DND-41 (cell line): Measurements from ENCODE around the gene PDLIM7.

Experiments used
- ATAC-seq: fragments of 200-7000 bp; cut with Tn5 transposase; 3 replicates; pipeline ENCODE4 v1.9.1; 2021; ENCODE audit warnings: low read depth; ENCODE audit not compliant: insufficient read depth
- DNase-seq: peaks from one replicate; pipeline ENCODE4 v3.0.0-alpha.2; 2020
- H2AFZ ChIP-seq: 2 replicates; pipeline ENCODE4 v1.6.0; 2012; ENCODE audit warnings: low read depth, low read length
- H3K27ac ChIP-seq: 2 replicates; pipeline ENCODE4 v1.5.1; 2012; ENCODE audit warnings: low read length, inconsistent platforms
- H3K27me3 ChIP-seq: fragments of 200-600 bp; sonication (generic); 2 replicates; pipeline ENCODE4 v1.6.0; 2012; ENCODE audit warnings: low read length, mild to moderate bottlenecking, inconsistent platforms; ENCODE audit not compliant: insufficient read depth, poor library complexity
- H3K36me3 ChIP-seq: 2 replicates; pipeline ENCODE4 v1.5.1; 2012; ENCODE audit warnings: low read length, inconsistent platforms; ENCODE audit not compliant: insufficient read depth
- H3K4me1 ChIP-seq: 2 replicates; pipeline ENCODE4 v1.5.1; 2012; ENCODE audit warnings: mild to moderate bottlenecking, low read length; ENCODE audit not compliant: insufficient read depth
- H3K4me2 ChIP-seq: 2 replicates; pipeline ENCODE4 v1.6.0; 2012; ENCODE audit warnings: mild to moderate bottlenecking, moderate library complexity, low read length, inconsistent platforms; ENCODE audit not compliant: insufficient read depth
- H3K4me3 ChIP-seq, 2 experiments: fragments of 200-600 bp in 1 of 2; shearing (Covaris generic) in 1 of 2; 2 replicates each; pipeline ENCODE4 v1.5.1; 2012 to 2016; ENCODE audit warnings: inconsistent platforms in 2 of 2, low read length in 2 of 2, mild to moderate bottlenecking in 2 of 2, low read depth in 1 of 2, moderate library complexity in 1 of 2
- H3K79me2 ChIP-seq: 2 replicates; pipeline ENCODE4 v1.6.0; 2012; ENCODE audit warnings: low read length, inconsistent platforms; ENCODE audit not compliant: insufficient read depth
- H3K9ac ChIP-seq: 2 replicates; pipeline ENCODE4 v1.6.0; 2012; ENCODE audit warnings: low read depth, mild to moderate bottlenecking, inconsistent platforms, low read length, moderate library complexity
- H3K9me3 ChIP-seq: 2 replicates; pipeline ENCODE4 v1.5.1; 2012; ENCODE audit warnings: low read length, moderate library complexity, mild to moderate bottlenecking, inconsistent platforms; ENCODE audit not compliant: insufficient read depth, severe bottlenecking
- H4K20me1 ChIP-seq: 2 replicates; pipeline ENCODE4 v1.6.0; 2012; ENCODE audit warnings: low read length; ENCODE audit not compliant: insufficient read depth
- CTCF ChIP-seq: IDR thresholded peaks from 2 replicates; pipeline ENCODE4 v1.5.1; 2012; ENCODE audit warnings: borderline replicate concordance, low read length, moderate library complexity, mild to moderate bottlenecking; ENCODE audit not compliant: poor library complexity, severe bottlenecking; ENCODE audit errors: extremely low read depth
- EZH2 ChIP-seq: IDR thresholded peaks from 3 replicates; pipeline ENCODE4 v1.6.1; 2012; ENCODE audit warnings: borderline replicate concordance, low read depth, mild to moderate bottlenecking, moderate library complexity, low read length, inconsistent platforms; ENCODE audit not compliant: severe bottlenecking

PDLIM7 gene

GRCh38 chr5:177497292-177498012, at the start of gene PDLIM7:
Gene PDLIM7, minus strand, starts transcription at chr5:177497604. Its CDS starts 1,092 bp downstream, at chr5:177496512.
- Histone ChIP-seq H4K20me1 (peaks cover 5% of the 10 kb centered on the region), H3K4me3 (peak within 1 kb of the TSS; percentile 38 to 66; a peak in 3 of 4 replicates), H3K9ac (peak within 1 kb of the TSS; percentile 66), H3K4me1 (peaks cover 24% of the 10 kb centered on the region), H3K36me3 (no peaks in the 10 kb centered on the region), H2AFZ (peak within 1 kb of the TSS; percentile 71), H3K27me3 (no peaks in the 10 kb centered on the region), H3K27ac (peak within 1 kb of the TSS; percentile 55; the same call in 1 of the 2 replicates), H3K79me2 (no peaks in the 10 kb centered on the region), H3K9me3 (no peaks in the 10 kb centered on the region), H3K4me2 (peak within 1 kb of the TSS; percentile 94)
- DNase-seq (peak; percentile 95), ATAC-seq (peak; percentile 92)
- TF ChIP-seq EZH2 (no peak), CTCF (no peak)

GRCh38 chr5:177546258-177546741, 48.9 kb upstream of the PDLIM7 start:
- ATAC-seq (0 out of 3 replicates have a peak, but pooled peaks have one; percentile 27), DNase-seq (no peak)
- Histone ChIP-seq H4K20me1 (peaks cover 60% of the 10 kb centered on the region), H3K9ac (no peak overlapping the region), H3K9me3 (no peaks in the 10 kb centered on the region), H3K79me2 (peaks cover 90% of the 10 kb centered on the region), H3K27me3 (no peaks in the 10 kb centered on the region), H3K4me3 (no peak overlapping the region), H2AFZ (no peak overlapping the region), H3K36me3 (peaks cover 76% of the 10 kb centered on the region), H3K4me1 (no peaks in the 10 kb centered on the region; the same call in 1 of the 2 replicates), H3K27ac (no peak overlapping the region), H3K4me2 (no peak overlapping the region)
- no peak for TF ChIP-seq CTCF
- no peak for TF ChIP-seq EZH2

- H3K27ac ChIP-seq: no peak overlapping the region
- no peaks in the 10 kb centered on the region for H3K9me3 ChIP-seq
- no peaks in the 10 kb centered on the region for H3K27me3 ChIP-seq
- H3K4me2 ChIP-seq: no peak overlapping the region
- H2AFZ ChIP-seq: no peak overlapping the region
- no peaks in the 10 kb centered on the region for H3K4me1 ChIP-seq
- H3K4me3 ChIP-seq: no peak overlapping the region
- no peak for ATAC-seq
- TF ChIP-seq CTCF (no peak), EZH2 (no peak)
- peaks cover 61% of the 10 kb centered on the region for H4K20me1 ChIP-seq
- no peak for DNase-seq
- H3K9ac ChIP-seq: no peak overlapping the region
- peaks cover 72% of the 10 kb centered on the region for H3K36me3 ChIP-seq
- H3K79me2 ChIP-seq: peaks cover 89% of the 10 kb centered on the region
Measured at GRCh38 chr5:177545487-177546257, 48.3 kb upstream of the PDLIM7 start.
